B cell (primary cell): ENCODE results near the gene NDUFAF5.

ENCODE experiments used
- CTCF ChIP-seq: fragments of 200-600 bp; IDR thresholded peaks from one replicate; pipeline ENCODE4 v1.8.0; 2022; ENCODE audit warnings: antibody characterized with exemption, mild to moderate bottlenecking
- EZH2 ChIP-seq: IDR thresholded peaks from 2 replicates; pipeline ENCODE4 v1.6.1; 2012; ENCODE audit warnings: borderline replicate concordance, low read depth, mild to moderate bottlenecking, moderate library complexity, low read length; ENCODE audit not compliant: insufficient read depth, poor library complexity, severe bottlenecking

GRCh38 chr20:13745784-13746183, 39.0 kb upstream of the NDUFAF5 start:
- TF ChIP-seq EZH2 (no peak), CTCF (no peak)
